WTC11 (cell line): ENCODE results near the gene CDK18. TPM values are rescaled to one million over a fixed set of nuclear protein-coding genes. Genes with fewer than 3 reads are reported as not detected.

Experiments used
- ATAC-seq: fragments of 200-7000 bp; cut with Tn5 transposase; 2 replicates; pipeline ENCODE4 v1.10.0; 2021; ENCODE audit warnings: mild to moderate bottlenecking, moderate library complexity
- CTCF ChIA-PET: fragments of 300-600 bp; sonication (Branson Sonifier 250); formaldehyde crosslinking; loops from one replicate; lab custom pipeline; 2021; ENCODE audit warnings: antibody characterized with exemption; lab: Charles Lee
- POLR2A ChIA-PET: fragments of 350-600 bp; sonication (Branson Sonifier 250); formaldehyde crosslinking; loops from one replicate; lab custom pipeline; 2021; ENCODE audit warnings: antibody characterized with exemption; lab: Charles Lee
- DNase-seq: peaks from one replicate; pipeline ENCODE4 v3.0.0; 2021; ENCODE audit warnings: low spot score
- H3K27ac Mint-ChIP-seq: 2 replicates; pipeline ENCODE4 v1.8.0; 2021; ENCODE audit warnings: mixed read lengths
- H3K27me3 Mint-ChIP-seq: 2 replicates; pipeline ENCODE4 v1.8.0; 2021; ENCODE audit warnings: low read depth, mild to moderate bottlenecking, moderate library complexity, mixed read lengths
- H3K36me3 Mint-ChIP-seq: 2 replicates; pipeline ENCODE4 v1.8.0; 2021; ENCODE audit warnings: mixed read lengths
- H3K4me1 Mint-ChIP-seq: 2 replicates; pipeline ENCODE4 v1.8.0; 2022; ENCODE audit warnings: mixed read lengths
- H3K4me3 Mint-ChIP-seq: 2 replicates; pipeline ENCODE4 v1.8.0; 2021; ENCODE audit warnings: mild to moderate bottlenecking, moderate library complexity, mixed read lengths
- H3K9me3 Mint-ChIP-seq: 2 replicates; pipeline ENCODE4 v1.8.0; 2021; ENCODE audit warnings: mixed read lengths
- ERG ChIP-seq: fragments of 250-450 bp; sonication (Bioruptor Pico); IDR thresholded peaks from 2 replicates; pipeline ENCODE4 v1.8.0; 2021; ENCODE audit warnings: mild to moderate bottlenecking
- FOXK1 ChIP-seq: sonication (generic); formaldehyde crosslinking; IDR thresholded peaks from 2 replicates; pipeline ENCODE4 v1.8.0; 2022; ENCODE audit warnings: mild to moderate bottlenecking, moderate library complexity, missing genetic modification reagents
- HMGA2 ChIP-seq: fragments of 250-450 bp; sonication (Bioruptor Pico); IDR thresholded peaks from 2 replicates; pipeline ENCODE4 v1.4.0; 2021; ENCODE audit warnings: mild to moderate bottlenecking, moderate library complexity
- IRF2 ChIP-seq: sonication (generic); formaldehyde crosslinking; IDR thresholded peaks from 2 replicates; pipeline ENCODE4 v1.8.0; 2022; ENCODE audit warnings: low read depth, missing genetic modification reagents, borderline replicate concordance
- JAZF1 ChIP-seq: fragments of 250-450 bp; sonication (Bioruptor Pico); IDR thresholded peaks from 2 replicates; pipeline ENCODE4 v1.9.0; 2021; ENCODE audit warnings: moderate library complexity, mild to moderate bottlenecking, inconsistent platforms
- MLX ChIP-seq: sonication (generic); formaldehyde crosslinking; IDR thresholded peaks from 2 replicates; pipeline ENCODE4 v1.8.1; 2023; ENCODE audit warnings: mild to moderate bottlenecking, missing genetic modification reagents, moderate library complexity
- MYBL2 ChIP-seq: sonication (generic); formaldehyde crosslinking; IDR thresholded peaks from 2 replicates; pipeline ENCODE4 v1.8.1; 2023; ENCODE audit warnings: mild to moderate bottlenecking, moderate library complexity, missing genetic modification reagents
- NFYB ChIP-seq: sonication (generic); formaldehyde crosslinking; conservative IDR thresholded peaks from 2 replicates; pipeline ENCODE4 v1.8.0; 2022; ENCODE audit warnings: low read depth, missing genetic modification reagents
- NR1H2 ChIP-seq: sonication (generic); formaldehyde crosslinking; IDR thresholded peaks from 2 replicates; pipeline ENCODE4 v1.9.0; 2021; ENCODE audit warnings: mild to moderate bottlenecking, moderate library complexity, missing genetic modification reagents
- NR2C2 ChIP-seq: sonication (generic); formaldehyde crosslinking; IDR thresholded peaks from 2 replicates; pipeline ENCODE4 v1.8.0; 2022; ENCODE audit warnings: mild to moderate bottlenecking, missing genetic modification reagents
- SP1 ChIP-seq: sonication (generic); formaldehyde crosslinking; conservative IDR thresholded peaks from 2 replicates; pipeline ENCODE4 v1.8.1; 2022; ENCODE audit warnings: missing genetic modification reagents
- ZBTB21 ChIP-seq: sonication (generic); formaldehyde crosslinking; IDR thresholded peaks from 2 replicates; pipeline ENCODE4 v1.8.1; 2023; ENCODE audit warnings: mild to moderate bottlenecking, missing genetic modification reagents, borderline replicate concordance
- ZMAT4 ChIP-seq: fragments of 250-450 bp; sonication (Bioruptor Pico); IDR thresholded peaks from 2 replicates; pipeline ENCODE4 v1.9.0; 2021; ENCODE audit warnings: mild to moderate bottlenecking
- ZNF425 ChIP-seq: fragments of 250-450 bp; sonication (Bioruptor Pico); conservative IDR thresholded peaks from 2 replicates; pipeline ENCODE4 v1.9.0; 2021; ENCODE audit warnings: mild to moderate bottlenecking
- total RNA-seq: library from RNA; stranded (reverse); gene quantifications from 3 replicates; pipeline ENCODE4 v1.2.3, GENCODE V29; 2021
- TF ChIP-seq, protein P1 (sequence below): sonication (generic); formaldehyde crosslinking; IDR thresholded peaks from 2 replicates; pipeline ENCODE4 v1.8.0; 2022; ENCODE audit warnings: mild to moderate bottlenecking, missing genetic modification reagents
- TF ChIP-seq, protein P2 (sequence below): sonication (generic); formaldehyde crosslinking; IDR thresholded peaks from 2 replicates; pipeline ENCODE4 v1.8.1; 2022; ENCODE audit warnings: low read depth, missing genetic modification reagents, borderline replicate concordance
- TF ChIP-seq, protein P3 (sequence below): sonication (generic); formaldehyde crosslinking; IDR thresholded peaks from 2 replicates; pipeline ENCODE4 v1.8.1; 2022; ENCODE audit warnings: missing genetic modification reagents, borderline replicate concordance

CDK18 gene
- total RNA-seq, 1 experiment from 2014 or later = 71.9 TPM

- Mint-ChIP-seq H3K27ac (no peak overlapping the region), H3K9me3 (peaks cover 8% of the 10 kb centered on the region)
These were observed 2.2 kb upstream of the CDK18 start for GRCh38 chr1:205502111-205502810.

DNA sequence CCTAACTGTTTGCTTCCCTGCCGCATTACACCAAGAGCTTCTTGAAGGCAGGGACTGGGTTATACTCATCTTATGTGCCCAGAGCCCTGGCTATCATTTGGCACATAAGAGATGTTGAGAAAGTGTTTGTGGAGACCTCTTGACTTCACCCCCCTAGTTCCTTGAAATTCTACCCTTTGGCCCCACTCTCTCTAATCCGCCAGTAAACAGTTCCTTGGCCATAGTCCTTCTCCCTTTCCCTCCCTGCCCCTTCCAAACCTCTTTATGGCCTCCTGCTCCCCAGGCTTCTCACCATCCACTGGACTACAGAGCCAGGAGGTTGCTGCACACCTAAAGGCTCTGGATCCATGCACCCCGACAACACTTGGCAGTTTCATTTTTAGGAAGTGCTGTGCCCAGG, 1.5 kb upstream of the CDK18 start:
- ChIA-PET CTCF (interaction anchor here (0.9 to 24.0 kb wide), 6 partner anchors 15 to 149 kb away, joined by 3 to 613 read pairs (median 4); no protein-coding TSS in a partner anchor), POLR2A (no interaction called here)
- TF ChIP-seq ZNF425 = no peak
- no peak for TF ChIP-seq SP1
- TF ChIP-seq ZMAT4 (CRISPR knock-in tag) = no peak
- TF ChIP-seq NR1H2 (CRISPR knock-in tag) = no peak
- no peak for TF ChIP-seq ERG (CRISPR knock-in tag)
- TF ChIP-seq IRF2 (CRISPR knock-in tag) = no peak
- no peak for TF ChIP-seq FOXK1 (CRISPR knock-in tag)
- no peak for TF ChIP-seq MYBL2 (CRISPR knock-in tag)
- no peak for TF ChIP-seq HMGA2 (CRISPR knock-in tag)
- no peak for TF ChIP-seq NR2C2 (CRISPR knock-in tag)
- TF ChIP-seq JAZF1 (CRISPR knock-in tag) = no peak
- no peak for ATAC-seq
- Mint-ChIP-seq H3K27me3 (peaks cover 5% of the 10 kb centered on the region), H3K4me3 (no peak overlapping the region), H3K36me3 (peaks cover 4% of the 10 kb centered on the region; the same call in 1 of the 2 replicates), H3K4me1 (peaks cover 55% of the 10 kb centered on the region), H3K27ac (no peak overlapping the region), H3K9me3 (peaks cover 3% of the 10 kb centered on the region)
- no peak for DNase-seq

More at GRCh38 chr1:205502111-205502810, 2.2 kb upstream of the CDK18 start:
- Mint-ChIP-seq H3K4me3 (no peak overlapping the region), H3K4me1 (peaks cover 50% of the 10 kb centered on the region), H3K36me3 (peaks cover 4% of the 10 kb centered on the region; the same call in 1 of the 2 replicates), H3K27me3 (peaks cover 9% of the 10 kb centered on the region)
- TF ChIP-seq, protein P1, sequence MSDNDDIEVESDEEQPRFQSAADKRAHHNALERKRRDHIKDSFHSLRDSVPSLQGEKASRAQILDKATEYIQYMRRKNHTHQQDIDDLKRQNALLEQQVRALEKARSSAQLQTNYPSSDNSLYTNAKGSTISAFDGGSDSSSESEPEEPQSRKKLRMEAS = no peak
- TF ChIP-seq, protein P2, sequence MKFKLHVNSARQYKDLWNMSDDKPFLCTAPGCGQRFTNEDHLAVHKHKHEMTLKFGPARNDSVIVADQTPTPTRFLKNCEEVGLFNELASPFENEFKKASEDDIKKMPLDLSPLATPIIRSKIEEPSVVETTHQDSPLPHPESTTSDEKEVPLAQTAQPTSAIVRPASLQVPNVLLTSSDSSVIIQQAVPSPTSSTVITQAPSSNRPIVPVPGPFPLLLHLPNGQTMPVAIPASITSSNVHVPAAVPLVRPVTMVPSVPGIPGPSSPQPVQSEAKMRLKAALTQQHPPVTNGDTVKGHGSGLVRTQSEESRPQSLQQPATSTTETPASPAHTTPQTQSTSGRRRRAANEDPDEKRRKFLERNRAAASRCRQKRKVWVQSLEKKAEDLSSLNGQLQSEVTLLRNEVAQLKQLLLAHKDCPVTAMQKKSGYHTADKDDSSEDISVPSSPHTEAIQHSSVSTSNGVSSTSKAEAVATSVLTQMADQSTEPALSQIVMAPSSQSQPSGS (CRISPR knock-in tag) = no peak
- TF ChIP-seq, protein P3, sequence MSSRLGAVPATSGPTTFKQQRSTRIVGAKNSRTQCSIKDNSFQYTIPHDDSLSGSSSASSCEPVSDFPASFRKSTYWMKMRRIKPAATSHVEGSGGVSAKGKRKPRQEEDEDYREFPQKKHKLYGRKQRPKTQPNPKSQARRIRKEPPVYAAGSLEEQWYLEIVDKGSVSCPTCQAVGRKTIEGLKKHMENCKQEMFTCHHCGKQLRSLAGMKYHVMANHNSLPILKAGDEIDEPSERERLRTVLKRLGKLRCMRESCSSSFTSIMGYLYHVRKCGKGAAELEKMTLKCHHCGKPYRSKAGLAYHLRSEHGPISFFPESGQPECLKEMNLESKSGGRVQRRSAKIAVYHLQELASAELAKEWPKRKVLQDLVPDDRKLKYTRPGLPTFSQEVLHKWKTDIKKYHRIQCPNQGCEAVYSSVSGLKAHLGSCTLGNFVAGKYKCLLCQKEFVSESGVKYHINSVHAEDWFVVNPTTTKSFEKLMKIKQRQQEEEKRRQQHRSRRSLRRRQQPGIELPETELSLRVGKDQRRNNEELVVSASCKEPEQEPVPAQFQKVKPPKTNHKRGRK (CRISPR knock-in tag) = no peak
- TF ChIP-seq ZBTB21 (CRISPR knock-in tag) = no peak
- no peak for TF ChIP-seq NFYB (CRISPR knock-in tag)
- TF ChIP-seq MLX (CRISPR knock-in tag) = no peak
- no peak for DNase-seq
- POLR2A ChIA-PET = interaction anchor here (1.3 kb wide), 1 partner anchor 130 kb away, joined by 3 read pairs; the partner anchor contains the start of gene ELK4
- CTCF ChIA-PET = interaction anchor here (0.9 to 24.0 kb wide), 6 partner anchors 14 to 148 kb away, joined by 3 to 613 read pairs (median 4); no protein-coding TSS in a partner anchor
- no peak for ATAC-seq
